ENCODE results near the gene PLEKHN1. TPM values are rescaled to one million over a fixed set of nuclear protein-coding genes. Genes with fewer than 3 reads are reported as not detected.
A peak's percentile ranks its signal among the peaks of the same experiment; 100 is the strongest.
"Not testable (repeated sequence)": the region's sequence is repeated elsewhere in the genome, so short reads cannot be mapped to it uniquely, and the experiment has no call there.

Gene PLEKHN1
- polyA plus RNA-seq, 12 donors: 1.2 to 6.2 (median 1.4) TPM; not detected in 9

DNA sequence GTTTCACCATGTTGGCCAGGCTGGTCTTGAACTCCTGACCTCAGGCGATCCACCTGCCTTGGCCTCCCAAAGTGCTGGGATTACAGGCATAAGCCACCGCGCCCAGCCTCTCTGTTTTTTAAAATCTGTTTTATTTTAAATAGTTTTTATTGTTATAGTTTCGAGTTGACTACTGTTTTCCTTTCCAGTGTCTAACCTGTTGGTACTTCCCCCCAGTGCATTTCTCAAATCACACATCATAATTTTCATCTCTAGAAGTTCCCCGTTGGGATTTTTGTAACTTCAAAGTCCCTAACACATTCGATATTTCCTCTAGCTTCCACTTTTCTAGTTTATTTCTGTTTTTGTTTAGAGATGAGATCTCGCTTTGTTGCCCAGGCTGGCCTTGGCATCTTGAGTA lies 26.1 kb downstream of the PLEKHN1 start:
- no peak for DNase-seq

- no peak for DNase-seq
These were observed 27.2 kb downstream of the PLEKHN1 start for GRCh38 chr1:993379-993995.

DNA sequence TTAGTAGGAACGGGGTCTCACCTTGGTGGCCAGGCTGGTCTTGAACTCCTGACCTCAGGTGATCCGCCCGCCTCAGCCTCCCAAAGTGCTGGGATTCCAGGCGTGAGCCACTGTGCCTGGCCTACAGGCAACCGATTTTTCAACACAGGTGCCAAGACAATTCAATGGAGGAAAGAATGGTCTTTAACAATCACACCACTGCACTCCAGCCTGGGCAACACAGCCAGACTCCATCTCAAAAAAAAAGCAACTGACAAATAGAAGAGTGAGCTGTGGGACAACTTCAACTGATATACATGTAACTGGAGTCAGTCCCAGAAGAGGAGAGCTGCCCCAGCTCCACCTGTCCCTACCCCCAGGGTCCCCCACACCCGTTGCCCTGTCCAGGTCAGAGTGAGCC lies 28.3 kb downstream of the PLEKHN1 start:
- not testable (repeated sequence) for DNase-seq

DNA sequence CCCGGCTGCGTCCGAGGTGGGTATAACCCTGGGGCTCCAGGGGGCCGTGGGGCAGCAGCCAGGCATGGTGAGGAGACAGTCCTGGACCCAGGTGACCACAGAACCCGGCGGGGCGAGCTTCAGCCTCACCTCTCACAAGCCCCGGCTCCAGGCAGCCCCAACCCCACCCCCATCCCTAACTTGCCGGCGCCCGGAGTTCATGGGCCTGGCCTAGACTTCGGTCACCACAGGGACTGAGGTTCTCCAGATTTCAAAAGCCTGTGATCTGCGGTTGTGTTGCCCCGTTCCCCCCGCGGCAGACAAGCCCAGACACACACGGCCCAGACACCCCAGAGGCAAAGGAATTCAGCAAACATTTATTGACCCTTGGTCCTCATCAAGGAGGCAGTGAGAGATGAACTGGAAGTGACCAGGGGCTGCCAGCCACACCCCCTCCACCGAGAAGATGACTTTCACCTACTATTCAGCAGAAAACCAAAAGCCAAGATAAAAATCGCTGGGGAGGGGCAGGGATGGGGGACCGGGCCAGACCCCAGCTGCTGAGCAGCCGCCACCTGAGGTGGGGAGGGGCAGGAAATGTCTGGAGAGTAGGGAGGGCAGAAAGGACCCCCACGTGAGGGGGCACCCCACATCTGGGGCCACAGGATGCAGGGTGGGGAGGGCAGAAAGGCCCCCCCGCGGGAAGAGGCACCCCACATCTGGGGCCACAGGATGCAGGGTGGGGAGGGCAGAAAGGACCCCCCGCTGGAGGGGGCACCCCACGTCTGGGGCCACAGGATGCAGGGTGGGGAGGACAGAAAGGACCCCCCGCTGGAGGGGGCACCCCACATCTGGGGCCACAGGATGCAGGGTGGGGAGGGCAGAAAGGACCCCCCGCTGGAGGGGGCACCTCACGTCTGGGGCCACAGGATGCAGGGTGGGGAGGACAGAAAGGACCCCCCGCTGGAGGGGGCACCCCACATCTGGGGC lies 29.7 kb downstream of the PLEKHN1 start:
- DNase-seq: no peak

GRCh38 chr1:996851-997712 lies 30.8 kb downstream of the PLEKHN1 start:
- DNase-seq: no peak

- DNase-seq: no peak
These were observed 31.4 kb downstream of the PLEKHN1 start for GRCh38 chr1:997713-997992.

DNA sequence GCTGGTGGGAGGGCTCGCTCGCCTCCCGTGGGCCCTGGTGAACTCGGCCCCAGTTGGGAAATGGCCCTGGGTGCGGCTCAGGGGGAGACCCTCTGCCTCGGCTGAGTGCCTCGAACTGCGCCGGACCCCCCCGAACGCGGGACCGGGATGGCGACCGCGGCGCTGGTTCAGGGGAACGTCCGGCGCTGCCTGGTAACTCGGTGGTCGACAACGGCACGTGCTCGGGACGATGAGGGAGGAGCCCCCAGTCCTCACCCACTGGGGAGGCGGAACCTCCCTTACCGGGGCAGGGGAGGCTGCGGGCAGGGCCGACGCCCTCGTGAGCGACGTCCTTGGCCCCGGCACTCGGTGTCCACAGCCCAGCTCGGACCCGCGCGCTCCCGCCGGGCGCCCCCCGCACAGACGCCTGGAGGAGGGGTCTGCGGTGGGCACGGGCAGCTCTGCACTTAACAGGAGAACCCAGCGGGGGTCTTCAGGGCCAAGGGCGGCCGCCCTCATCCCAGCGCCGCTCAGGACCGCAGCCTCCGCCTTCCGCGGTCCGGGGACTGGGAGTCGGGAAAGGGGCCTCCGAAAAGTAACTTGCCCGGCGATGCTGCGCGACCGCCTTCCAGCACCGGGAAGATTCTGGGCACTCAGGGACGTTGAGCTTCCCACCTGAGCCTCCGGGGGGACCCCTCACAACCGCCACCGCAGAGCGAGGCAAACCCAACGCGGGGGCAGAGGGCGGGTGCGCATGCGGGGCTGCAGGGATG lies 31.9 kb downstream of the PLEKHN1 start:
- DNase-seq: no peak

DNA sequence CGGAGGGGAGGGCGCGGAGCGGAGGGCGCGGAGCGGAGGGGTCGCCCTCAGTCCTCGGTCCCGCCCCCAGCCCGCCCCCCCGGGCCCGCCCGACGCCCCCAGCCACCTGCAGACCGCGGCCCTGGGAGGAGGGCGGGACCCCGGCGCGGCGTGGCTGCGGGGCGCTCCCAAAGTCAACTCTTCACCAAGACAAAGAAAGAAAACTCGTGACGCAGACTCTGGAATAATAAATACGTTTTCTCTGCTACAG lies 32.4 kb downstream of the PLEKHN1 start:
- DNase-seq: no peak

DNA sequence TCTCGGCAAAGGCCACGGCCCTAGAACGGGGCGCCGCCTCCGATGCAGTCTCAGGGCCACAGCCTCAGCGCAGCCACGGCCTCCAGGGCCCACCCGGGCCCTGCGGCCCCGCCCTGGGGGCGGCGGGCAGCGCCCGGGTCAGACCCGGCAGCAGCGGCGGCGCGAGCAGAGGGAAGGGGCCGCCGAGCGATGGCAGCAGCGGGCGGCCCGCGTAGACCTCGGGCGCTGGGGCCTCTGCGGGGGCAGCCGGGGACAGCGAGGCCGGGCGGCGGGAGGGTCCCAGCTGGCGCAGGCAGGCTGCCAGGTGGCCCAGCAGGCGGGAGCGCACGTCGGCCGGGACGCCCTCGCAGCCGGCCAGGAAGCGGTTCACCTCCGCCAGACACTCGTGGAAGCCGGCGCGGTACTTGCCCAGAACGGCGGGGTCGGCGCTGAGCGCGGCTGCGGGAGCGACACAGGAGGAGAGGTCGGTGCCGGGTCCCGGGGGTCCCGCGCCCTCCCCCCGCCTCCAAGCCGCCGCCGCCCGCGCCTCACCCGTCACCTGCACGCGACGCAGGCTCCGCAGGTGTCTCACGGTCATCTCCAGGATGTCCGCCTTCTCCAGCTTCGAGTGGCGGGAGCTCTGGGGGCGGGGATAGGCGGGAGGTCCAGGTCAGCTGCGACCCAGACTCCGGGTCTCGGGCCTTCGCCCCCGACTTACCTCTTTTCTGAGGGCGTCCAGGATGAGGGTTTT lies 32.9 kb downstream of the PLEKHN1 start:
- no peak for DNase-seq

GRCh38 chr1:999725-1000356 lies 33.6 kb downstream of the PLEKHN1 start, which contains the start of gene HES4:
Gene HES4 (minus strand): TSS chr1:1000097. CDS start chr1:999973, 124 bp downstream.
- DNase-seq: peak; percentile 90

GRCh38 chr1:1000357-1001056 lies 34.2 kb downstream of the PLEKHN1 start:
- peak; percentile 87 for DNase-seq

DNA sequence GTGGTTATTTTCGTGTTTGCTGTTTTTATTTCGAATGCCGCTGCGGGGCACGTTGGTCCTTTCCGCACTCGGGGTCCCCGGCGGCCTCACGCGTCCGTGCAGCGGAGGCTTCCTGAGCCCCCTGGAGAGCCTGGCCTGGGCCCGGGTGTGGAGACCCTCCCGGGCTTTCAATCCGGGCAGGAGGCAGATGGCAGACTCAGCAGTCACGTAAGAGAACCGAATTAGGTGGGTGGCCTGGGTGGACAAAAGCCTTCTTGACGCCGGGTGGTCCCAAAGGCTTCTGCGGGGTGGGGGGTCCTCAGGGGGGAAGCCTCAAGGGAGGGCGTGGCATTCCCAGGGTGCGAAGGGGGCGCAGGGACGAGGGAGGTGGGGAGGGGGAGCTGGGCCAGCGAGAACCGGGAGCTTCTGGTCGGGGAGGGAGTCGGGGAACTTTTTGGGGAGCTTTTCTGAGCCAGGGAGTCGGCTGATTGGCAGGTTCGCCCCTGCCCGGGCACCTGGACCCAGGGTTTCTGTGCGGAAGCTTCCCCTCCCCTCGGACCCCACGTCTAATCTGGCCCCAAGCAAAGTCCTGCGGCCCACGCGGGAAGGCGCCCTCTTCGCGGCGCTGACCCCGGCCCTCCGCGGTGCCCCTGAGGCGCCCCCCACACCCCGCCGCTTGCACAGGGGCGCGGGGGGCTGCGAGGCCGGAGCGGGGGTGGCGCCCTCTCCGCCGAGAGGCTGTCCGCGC lies 34.9 kb downstream of the PLEKHN1 start:
- no peak for DNase-seq

DNA sequence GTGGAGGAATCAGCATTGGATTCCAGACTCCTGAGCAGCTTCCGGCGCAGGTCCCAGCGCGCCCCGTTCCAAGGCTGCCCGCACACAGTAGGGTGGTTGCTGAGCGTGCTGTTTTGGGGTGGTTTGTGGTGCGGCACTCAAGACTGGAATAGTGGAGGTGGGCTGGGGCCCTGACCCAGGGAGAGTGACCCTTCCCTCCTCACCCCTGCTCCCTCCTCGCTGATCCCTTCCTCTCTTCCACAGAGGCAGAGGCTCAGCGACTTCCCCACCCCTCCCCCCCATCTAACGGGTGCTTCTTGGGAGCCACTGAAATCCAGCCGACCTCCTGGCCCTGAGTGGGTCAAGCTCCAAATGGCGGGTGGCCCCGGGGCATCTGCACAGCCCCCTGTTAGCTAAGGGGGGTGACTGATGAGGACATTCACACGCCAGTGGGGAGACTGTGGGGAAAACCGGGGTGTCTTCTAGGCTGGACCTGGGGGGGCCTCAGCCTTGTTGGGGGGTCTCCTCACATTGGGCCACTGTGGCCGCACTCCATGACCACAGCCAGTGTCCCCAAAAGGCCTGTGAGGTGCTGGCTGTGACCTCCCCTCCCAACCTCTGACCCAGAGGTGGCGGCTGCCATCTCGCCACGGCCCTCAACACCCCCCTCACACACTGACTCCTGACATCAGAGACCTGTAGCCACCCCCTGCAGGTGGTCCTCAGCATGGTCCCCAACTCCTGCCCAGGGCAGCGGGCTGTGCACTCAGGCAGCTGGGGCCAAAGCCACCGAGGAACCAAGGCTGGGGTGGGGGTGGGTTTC lies 37.5 kb downstream of the PLEKHN1 start:
- no peak for DNase-seq

- DNase-seq: no peak
These were observed 38.1 kb downstream of the PLEKHN1 start for GRCh38 chr1:1004420-1004779.

DNA sequence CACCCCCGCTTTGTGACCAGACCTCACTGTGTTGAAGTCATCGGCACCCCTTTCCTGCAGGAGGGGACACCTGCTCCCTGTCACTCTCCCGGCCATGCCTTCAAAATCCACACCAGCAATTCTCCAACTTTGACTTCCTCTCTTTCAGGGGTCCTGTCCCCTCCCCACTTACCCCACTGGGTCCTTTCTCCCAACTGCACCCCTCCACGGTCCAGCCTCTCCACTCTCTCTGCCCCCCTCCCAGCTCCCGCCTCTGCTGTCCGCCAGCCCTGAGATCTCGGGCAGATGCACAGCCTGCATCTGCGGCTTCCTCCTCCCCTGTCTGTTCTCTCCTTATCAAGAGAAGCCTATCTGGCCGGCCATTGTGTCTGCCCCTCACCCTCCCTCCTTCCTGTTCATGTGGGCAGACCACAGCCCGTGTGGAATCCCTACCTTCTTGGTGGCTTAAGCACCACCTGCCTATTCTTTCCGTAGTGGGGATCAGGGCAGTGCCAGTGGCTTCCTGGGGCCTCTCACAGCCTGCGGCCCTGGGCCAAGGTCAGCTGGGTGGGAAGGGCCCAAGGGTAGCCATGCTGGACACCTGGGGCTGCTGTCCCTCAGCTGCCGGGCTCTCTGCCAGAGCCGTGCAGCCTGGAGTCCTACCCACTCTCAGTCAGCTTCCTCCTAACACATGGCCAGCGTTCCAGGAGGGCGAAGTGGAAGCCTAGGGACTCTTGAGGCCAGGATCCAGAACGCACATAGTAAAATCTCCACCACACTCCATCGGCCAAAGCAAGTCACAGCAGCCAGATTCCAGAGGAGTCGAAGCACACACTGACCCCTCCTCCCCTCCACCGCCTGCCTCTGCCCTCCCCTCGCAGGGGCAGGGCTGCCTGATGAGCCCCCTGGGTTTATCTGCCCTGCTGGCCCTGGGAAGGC lies 38.8 kb downstream of the PLEKHN1 start:
- DNase-seq: no peak

- DNase-seq: no peak
These were observed 39.6 kb downstream of the PLEKHN1 start for GRCh38 chr1:1005774-1006304.
